ENCODE measurements around the gene DENND10. TPM values are rescaled to one million over a fixed set of nuclear protein-coding genes. Genes with fewer than 3 reads are reported as not detected.
A peak's percentile ranks its signal among the peaks of the same experiment; 100 is the strongest.

DENND10 gene
- total RNA-seq, 1 experiment from 2014 or later, result 41.2 TPM

DNA sequence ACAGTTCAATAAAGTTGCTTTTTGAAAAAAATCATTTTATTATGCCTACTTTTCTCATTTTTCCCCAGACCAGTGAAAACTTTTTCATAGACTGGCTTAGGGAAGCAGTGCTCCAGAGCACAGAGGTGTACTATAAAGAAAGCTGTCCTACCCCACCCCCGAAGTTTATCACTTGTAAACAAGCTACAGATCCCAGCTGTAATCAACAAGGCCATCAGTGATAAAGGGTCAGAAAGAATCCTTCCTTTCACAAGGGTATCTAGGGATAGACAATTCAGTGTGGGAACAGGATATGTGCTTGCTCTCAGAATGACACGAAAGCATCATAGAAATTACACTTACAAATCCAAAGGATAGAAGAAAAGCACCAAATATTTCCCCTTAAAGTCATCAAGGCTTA is 70.2 kb downstream of the DENND10 start:
- TF ChIP-seq, protein P1, sequence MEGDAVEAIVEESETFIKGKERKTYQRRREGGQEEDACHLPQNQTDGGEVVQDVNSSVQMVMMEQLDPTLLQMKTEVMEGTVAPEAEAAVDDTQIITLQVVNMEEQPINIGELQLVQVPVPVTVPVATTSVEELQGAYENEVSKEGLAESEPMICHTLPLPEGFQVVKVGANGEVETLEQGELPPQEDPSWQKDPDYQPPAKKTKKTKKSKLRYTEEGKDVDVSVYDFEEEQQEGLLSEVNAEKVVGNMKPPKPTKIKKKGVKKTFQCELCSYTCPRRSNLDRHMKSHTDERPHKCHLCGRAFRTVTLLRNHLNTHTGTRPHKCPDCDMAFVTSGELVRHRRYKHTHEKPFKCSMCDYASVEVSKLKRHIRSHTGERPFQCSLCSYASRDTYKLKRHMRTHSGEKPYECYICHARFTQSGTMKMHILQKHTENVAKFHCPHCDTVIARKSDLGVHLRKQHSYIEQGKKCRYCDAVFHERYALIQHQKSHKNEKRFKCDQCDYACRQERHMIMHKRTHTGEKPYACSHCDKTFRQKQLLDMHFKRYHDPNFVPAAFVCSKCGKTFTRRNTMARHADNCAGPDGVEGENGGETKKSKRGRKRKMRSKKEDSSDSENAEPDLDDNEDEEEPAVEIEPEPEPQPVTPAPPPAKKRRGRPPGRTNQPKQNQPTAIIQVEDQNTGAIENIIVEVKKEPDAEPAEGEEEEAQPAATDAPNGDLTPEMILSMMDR (conservative IDR thresholded peaks at IDR 0.05; ENCODE audit: low read depth, low read length), result no peak
- no peak for TF ChIP-seq EZH2 (IDR thresholded peaks at IDR 0.05; ENCODE audit: borderline replicate concordance, low read depth, low read length, poor library complexity, severe bottlenecking)
- Histone ChIP-seq H3K9me3 (ENCODE audit: low read depth, low read length, poor library complexity, severe bottlenecking) (no peaks in the 10 kb centered on the region), H3K27ac (ENCODE audit: low read depth, low read length, poor library complexity, severe bottlenecking) (no peak overlapping the region), H3K4me3 (ENCODE audit: low read depth, low read length, poor library complexity, severe bottlenecking) (no peak overlapping the region), H3K36me3 (ENCODE audit: insufficient read depth, low read length, poor library complexity, severe bottlenecking) (peaks cover 67% of the 10 kb centered on the region), H3K27me3 (replicated peaks; ENCODE audit: insufficient read depth, low read depth, low read length, poor library complexity) (no peaks in the 10 kb centered on the region), H3K4me1 (ENCODE audit: insufficient read depth, low read length, poor library complexity, severe bottlenecking) (peaks cover 19% of the 10 kb centered on the region)
- CTCF ChIA-PET, result no interaction called here
- POLR2A ChIA-PET (ENCODE audit: low non-redundant PET), result no interaction called here
- DNase-seq (ENCODE audit: low spot score), result no peak
- intact Hi-C loops (cut with micrococcal nuclease; ENCODE audit: unreplicated experiment), result no loop called here
- BruUV-seq (replicated peaks), result no TSS peak

DNA sequence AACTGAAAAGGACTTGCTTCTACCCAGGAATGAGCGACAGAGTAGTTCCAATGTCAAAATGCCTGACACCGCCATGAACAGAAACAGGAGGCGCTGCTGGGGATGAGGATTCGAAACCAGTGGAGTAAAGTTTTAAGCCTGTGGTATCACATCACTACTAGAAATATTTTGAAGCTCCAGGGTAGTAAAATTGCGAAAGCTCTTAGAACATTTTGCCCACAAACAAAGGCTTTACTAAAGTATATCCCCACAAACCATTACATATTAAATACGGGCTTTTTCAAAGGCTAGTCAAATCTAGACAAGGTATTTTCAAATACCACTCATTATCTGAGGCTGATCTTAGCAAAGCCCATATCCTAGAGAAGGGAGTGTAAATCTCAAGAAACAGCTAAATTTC is 72.3 kb downstream of the DENND10 start:
- Histone ChIP-seq H3K4me3 (ENCODE audit: low read depth, low read length, poor library complexity, severe bottlenecking) (no peak overlapping the region), H3K27me3 (replicated peaks; ENCODE audit: insufficient read depth, low read depth, low read length, poor library complexity) (no peaks in the 10 kb centered on the region), H3K9me3 (ENCODE audit: low read depth, low read length, poor library complexity, severe bottlenecking) (no peaks in the 10 kb centered on the region), H3K4me1 (ENCODE audit: insufficient read depth, low read length, poor library complexity, severe bottlenecking) (peaks cover 21% of the 10 kb centered on the region), H3K27ac (ENCODE audit: low read depth, low read length, poor library complexity, severe bottlenecking) (no peak overlapping the region), H3K36me3 (ENCODE audit: insufficient read depth, low read length, poor library complexity, severe bottlenecking) (peaks cover 51% of the 10 kb centered on the region)
- TSS peak; percentile 20 for BruUV-seq (replicated peaks)
- TF ChIP-seq EZH2 (IDR thresholded peaks at IDR 0.05; ENCODE audit: borderline replicate concordance, low read depth, low read length, poor library complexity, severe bottlenecking), result no peak
- TF ChIP-seq, protein P1 (conservative IDR thresholded peaks at IDR 0.05; ENCODE audit: low read depth, low read length), result no peak
- ChIA-PET CTCF (no interaction called here), POLR2A (ENCODE audit: low non-redundant PET) (no interaction called here)
- DNase-seq (ENCODE audit: low spot score), result no peak
- intact Hi-C loops (cut with micrococcal nuclease; ENCODE audit: unreplicated experiment), result no loop called here

DNA sequence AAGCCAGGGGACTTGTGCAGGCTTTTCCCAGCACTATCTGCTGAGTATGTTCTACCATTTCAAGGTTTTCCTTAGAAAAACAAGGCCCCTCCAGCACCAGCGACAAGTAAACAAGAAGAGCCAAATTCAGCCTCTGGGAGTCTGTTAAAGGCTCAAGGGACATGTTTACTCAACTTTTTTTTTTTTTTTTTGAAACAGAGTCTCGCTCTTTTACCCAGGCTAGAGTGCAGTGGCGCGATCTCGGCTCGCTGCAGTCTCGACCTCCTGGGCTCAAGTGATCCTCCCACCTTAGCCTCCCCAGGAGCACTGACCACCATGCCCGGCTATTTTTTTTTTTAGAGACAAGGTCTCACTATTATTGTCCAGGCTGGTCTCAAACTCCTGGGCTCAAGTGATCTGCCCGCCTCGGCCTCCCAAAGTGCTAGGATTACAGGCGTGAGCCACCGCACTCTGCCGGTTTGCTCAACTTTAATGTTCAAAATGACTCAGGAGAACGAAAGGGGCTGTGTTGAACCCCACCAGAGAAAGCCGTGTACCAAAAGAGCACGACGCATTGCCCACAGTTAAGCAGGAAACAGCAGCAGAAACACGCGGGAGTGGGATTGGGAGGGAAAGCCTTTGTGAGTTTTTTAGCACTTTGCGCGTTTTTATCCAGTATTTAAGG is 73.9 kb downstream of the DENND10 start:
- ChIA-PET POLR2A (ENCODE audit: low non-redundant PET) (no interaction called here), CTCF (no interaction called here)
- peaks cover 21% of the 10 kb centered on the region for H3K4me1 ChIP-seq (ENCODE audit: insufficient read depth, low read length, poor library complexity, severe bottlenecking)
- peak overlapping the region; percentile 94 for H3K27ac ChIP-seq (ENCODE audit: low read depth, low read length, poor library complexity, severe bottlenecking)
- H3K9me3 ChIP-seq (ENCODE audit: low read depth, low read length, poor library complexity, severe bottlenecking), result no peaks in the 10 kb centered on the region
- H3K4me3 ChIP-seq (ENCODE audit: low read depth, low read length, poor library complexity, severe bottlenecking), result peak overlapping the region; percentile 70
- no peak for DNase-seq (ENCODE audit: low spot score)
- TF ChIP-seq EZH2 (IDR thresholded peaks at IDR 0.05; ENCODE audit: borderline replicate concordance, low read depth, low read length, poor library complexity, severe bottlenecking), result no peak
- TF ChIP-seq, protein P1 (conservative IDR thresholded peaks at IDR 0.05; ENCODE audit: low read depth, low read length), result no peak
- intact Hi-C loops (cut with micrococcal nuclease; ENCODE audit: unreplicated experiment), result no loop called here
- no TSS peak for BruUV-seq (replicated peaks)
- no peaks in the 10 kb centered on the region for H3K27me3 ChIP-seq (replicated peaks; ENCODE audit: insufficient read depth, low read depth, low read length, poor library complexity)
- H3K36me3 ChIP-seq (ENCODE audit: insufficient read depth, low read length, poor library complexity, severe bottlenecking), result peaks cover 35% of the 10 kb centered on the region
